GM12878 (cell line): ENCODE data around the gene GMIP. TPM values are rescaled to one million over a fixed set of nuclear protein-coding genes. Genes with fewer than 3 reads are reported as not detected.

Experiments used
- BACH1 ChIP-seq: fragments of 450-650 bp; IDR thresholded peaks from 2 replicates; pipeline ENCODE4 v1.6.1; 2017; ENCODE audit warnings: mild to moderate bottlenecking, borderline replicate concordance
- BHLHE40 ChIP-seq, 2 experiments: fragments of 450-650 bp in 1 of 2; IDR thresholded peaks; 2 replicates each; pipeline ENCODE4 v1.6.1; 2011 to 2017; ENCODE audit warnings: low read depth in 2 of 2, borderline replicate concordance in 1 of 2, improper control_type of control experiment in 1 of 2, low read length in 1 of 2, mild to moderate bottlenecking in 1 of 2
- BMI1 ChIP-seq: fragments of 450-650 bp; IDR thresholded peaks from 2 replicates; pipeline ENCODE4 v1.6.1; 2016; ENCODE audit warnings: mild to moderate bottlenecking, moderate library complexity, borderline replicate concordance
- CBX5 ChIP-seq: sonication (generic); IDR thresholded peaks from 2 replicates; pipeline ENCODE4 v1.6.1; 2016; ENCODE audit warnings: low read depth, moderate library complexity, mild to moderate bottlenecking, inconsistent platforms
- CHD1 ChIP-seq: IDR thresholded peaks from 2 replicates; pipeline ENCODE4 v1.6.1; 2012; ENCODE audit warnings: low read depth, low read length, improper control_type of control experiment
- CHD2 ChIP-seq: IDR thresholded peaks from 2 replicates; pipeline ENCODE4 v1.6.1; 2011; ENCODE audit warnings: low read depth, low read length, improper control_type of control experiment, borderline replicate concordance
- E2F4 ChIP-seq: IDR thresholded peaks from 2 replicates; pipeline ENCODE4 v1.6.1; 2012; ENCODE audit warnings: low read depth, low read length, improper control_type of control experiment
- IKZF1 ChIP-seq: fragments of 450-650 bp; conservative IDR thresholded peaks from 2 replicates; pipeline ENCODE4 v1.6.1; 2017; ENCODE audit warnings: antibody characterized with exemption, mild to moderate bottlenecking
- IKZF2 ChIP-seq, 2 experiments: fragments of 450-650 bp; IDR thresholded peaks; 2 replicates each; pipeline ENCODE4 v1.6.1; 2017; ENCODE audit warnings: mild to moderate bottlenecking in 2 of 2, moderate library complexity in 2 of 2
- LARP7 ChIP-seq: fragments of 450-650 bp; IDR thresholded peaks from 2 replicates; pipeline ENCODE4 v1.6.1; 2017; ENCODE audit warnings: mild to moderate bottlenecking
- MYB ChIP-seq: fragments of 150-350 bp; IDR thresholded peaks from 2 replicates; pipeline ENCODE4 v1.6.1; 2014; ENCODE audit warnings: mild to moderate bottlenecking, low read depth, low read length, borderline replicate concordance
- PKNOX1 ChIP-seq: fragments of 450-650 bp; IDR thresholded peaks from 2 replicates; pipeline ENCODE4 v1.6.1; 2016; ENCODE audit warnings: mild to moderate bottlenecking
- POLR2A ChIP-seq: IDR thresholded peaks from 2 replicates; pipeline ENCODE4 v1.6.1; 2011; ENCODE audit warnings: low read depth, mild to moderate bottlenecking, low read length
- POLR2AphosphoS2 ChIP-seq: IDR thresholded peaks from 2 replicates; pipeline ENCODE4 v1.6.1; 2011; ENCODE audit warnings: low read depth, mild to moderate bottlenecking, low read length, improper control_type of control experiment, moderate library complexity
- RUNX3 ChIP-seq: IDR thresholded peaks from 2 replicates; pipeline ENCODE4 v1.6.1; 2012; ENCODE audit warnings: low read length, inconsistent platforms
- SIN3A ChIP-seq: IDR thresholded peaks from 2 replicates; pipeline ENCODE4 v1.6.1; 2012; ENCODE audit warnings: low read depth, low read length, improper control_type of control experiment
- SMAD1 ChIP-seq: fragments of 450-650 bp; IDR thresholded peaks from 2 replicates; pipeline ENCODE4 v1.6.1; 2018; ENCODE audit warnings: mild to moderate bottlenecking, low read depth; ENCODE audit not compliant: partially characterized antibody
- SRF ChIP-seq, 2 experiments: IDR thresholded peaks; 2 replicates each; pipeline ENCODE4 v1.6.1; 2011; ENCODE audit warnings: low read depth in 2 of 2, low read length in 2 of 2, mild to moderate bottlenecking in 1 of 2, moderate library complexity in 1 of 2
- ZNF217 ChIP-seq: fragments of 450-650 bp; IDR thresholded peaks from 2 replicates; pipeline ENCODE4 v1.6.1; 2017; ENCODE audit warnings: antibody characterized with exemption, mild to moderate bottlenecking
- ZNF24 ChIP-seq: fragments of 450-650 bp; IDR thresholded peaks from 2 replicates; pipeline ENCODE4 v1.6.1; 2017; ENCODE audit warnings: antibody characterized with exemption, mild to moderate bottlenecking
- ZSCAN29 ChIP-seq: fragments of 450-650 bp; IDR thresholded peaks from 2 replicates; pipeline ENCODE4 v1.6.1; 2017; ENCODE audit warnings: mild to moderate bottlenecking, moderate library complexity
- polyA plus RNA-seq, 11 experiments: library from polyadenylated mRNA; depleted of rRNA in 4 of 11; unstranded in 6 of 11; stranded (reverse) in 5 of 11; fragments of >200 nt; fragmentation: Nextera tagmentation in 4 of 11; fragmentation: Illumina TruSeq in 1 of 11; extraction: Ambion mirVana in 4 of 11; extraction: Trizol in 1 of 11; gene quantifications; 1 replicate in 1 of 11; 2 replicates in 10 of 11; pipeline versions ENCODE4 v1.2.1 to v1.2.3, GENCODE V29; 2011 to 2016; ENCODE audit warnings: inconsistent platforms in 2 of 11, missing spikeins in 2 of 11, low read depth in 1 of 11
- total RNA-seq, 4 experiments: library from RNA; depleted of rRNA in 3 of 4; stranded (reverse); fragments of >200 nt in 3 of 4; fragmentation: Illumina TruSeq in 1 of 4; extraction: Trizol in 1 of 4; gene quantifications; 2 replicates each; pipeline versions ENCODE4 v1.2.1 to v1.2.3, GENCODE V29; 2013 to 2021
- TF ChIP-seq, protein P1 (sequence below): fragments of 450-650 bp; IDR thresholded peaks from 2 replicates; pipeline ENCODE4 v1.6.1; 2014; ENCODE audit warnings: mild to moderate bottlenecking
- TF ChIP-seq, protein P2 (sequence below): fragments of 450-650 bp; IDR thresholded peaks from 2 replicates; pipeline ENCODE4 v1.6.1; 2017; ENCODE audit warnings: borderline replicate concordance
- TF ChIP-seq, protein P3 (sequence below): IDR thresholded peaks from 2 replicates; pipeline ENCODE4 v1.6.1; 2011; ENCODE audit warnings: low read depth, mild to moderate bottlenecking, low read length, moderate library complexity, borderline replicate concordance; ENCODE audit errors: extremely low read depth

The GMIP gene
- total and polyA plus RNA-seq, 10 of the 15 experiments (the other 5 are each of a cell fraction or from before 2014, with no cell fraction given), result 1.5 to 63.5 (median 22.3) TPM

DNA sequence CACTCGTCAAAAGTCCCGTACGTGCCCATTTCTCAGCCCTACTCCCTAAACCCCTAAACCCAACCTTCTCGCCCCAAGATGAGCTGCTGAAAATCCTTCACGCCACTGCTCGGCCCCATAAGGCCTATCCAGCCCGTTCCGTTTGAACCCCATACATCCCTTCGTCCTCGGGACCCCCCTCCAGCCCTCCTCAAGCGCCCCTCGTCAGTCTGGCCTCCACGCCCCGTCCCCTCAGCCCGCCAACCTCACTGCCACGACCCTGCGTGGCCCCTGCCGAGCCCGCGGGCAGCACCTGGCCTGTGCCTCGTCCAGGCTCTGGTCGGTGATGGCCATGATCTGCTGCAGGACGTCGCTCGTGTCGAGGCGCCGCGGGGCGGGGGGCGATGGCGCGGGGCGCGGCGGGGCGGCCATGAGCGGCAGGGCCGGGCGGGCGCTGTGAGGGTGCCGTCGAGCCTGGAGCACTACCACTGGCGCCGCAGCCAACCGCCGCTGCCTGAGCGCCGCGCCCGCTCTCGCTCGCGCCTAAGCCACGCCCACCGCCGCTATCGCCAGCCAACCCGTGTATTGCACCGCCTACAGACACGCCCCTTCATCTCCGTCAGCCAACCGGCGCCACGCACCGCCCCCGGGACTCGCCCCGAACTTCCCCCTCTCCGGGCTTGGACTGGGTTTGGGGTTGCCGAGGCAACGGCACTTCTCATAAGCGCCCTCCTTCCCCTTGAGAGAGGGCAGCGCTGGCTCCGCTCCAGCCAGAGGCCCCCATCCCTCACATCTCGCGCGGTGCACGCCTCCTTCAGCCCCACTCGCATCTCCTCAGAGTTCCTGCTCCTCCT, 25.0 kb downstream of the GMIP start, which contains the start of gene PBX4 (continued):
- no peak for TF ChIP-seq CHD1
- no peak for TF ChIP-seq SRF (IDR thresholded peaks at IDR 0.05; ENCODE audit: low read depth in 2 of 2, low read length in 2 of 2)
- TF ChIP-seq POLR2A, result peak; percentile 81
- no peak for TF ChIP-seq IKZF2 (IDR thresholded peaks at IDR 0.05)
- TF ChIP-seq, protein P1, sequence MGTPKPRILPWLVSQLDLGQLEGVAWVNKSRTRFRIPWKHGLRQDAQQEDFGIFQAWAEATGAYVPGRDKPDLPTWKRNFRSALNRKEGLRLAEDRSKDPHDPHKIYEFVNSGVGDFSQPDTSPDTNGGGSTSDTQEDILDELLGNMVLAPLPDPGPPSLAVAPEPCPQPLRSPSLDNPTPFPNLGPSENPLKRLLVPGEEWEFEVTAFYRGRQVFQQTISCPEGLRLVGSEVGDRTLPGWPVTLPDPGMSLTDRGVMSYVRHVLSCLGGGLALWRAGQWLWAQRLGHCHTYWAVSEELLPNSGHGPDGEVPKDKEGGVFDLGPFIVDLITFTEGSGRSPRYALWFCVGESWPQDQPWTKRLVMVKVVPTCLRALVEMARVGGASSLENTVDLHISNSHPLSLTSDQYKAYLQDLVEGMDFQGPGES, result peak; percentile 57; the same call in 1 of the 2 replicates
- TF ChIP-seq MYB, result no peak
- TF ChIP-seq, protein P2, sequence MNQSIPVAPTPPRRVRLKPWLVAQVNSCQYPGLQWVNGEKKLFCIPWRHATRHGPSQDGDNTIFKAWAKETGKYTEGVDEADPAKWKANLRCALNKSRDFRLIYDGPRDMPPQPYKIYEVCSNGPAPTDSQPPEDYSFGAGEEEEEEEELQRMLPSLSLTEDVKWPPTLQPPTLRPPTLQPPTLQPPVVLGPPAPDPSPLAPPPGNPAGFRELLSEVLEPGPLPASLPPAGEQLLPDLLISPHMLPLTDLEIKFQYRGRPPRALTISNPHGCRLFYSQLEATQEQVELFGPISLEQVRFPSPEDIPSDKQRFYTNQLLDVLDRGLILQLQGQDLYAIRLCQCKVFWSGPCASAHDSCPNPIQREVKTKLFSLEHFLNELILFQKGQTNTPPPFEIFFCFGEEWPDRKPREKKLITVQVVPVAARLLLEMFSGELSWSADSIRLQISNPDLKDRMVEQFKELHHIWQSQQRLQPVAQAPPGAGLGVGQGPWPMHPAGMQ, result no peak
- TF ChIP-seq LARP7, result peak; percentile 51; the same call in 1 of the 2 replicates
- peak; percentile 60; the same call in 1 of the 2 replicates for TF ChIP-seq SIN3A
- TF ChIP-seq BHLHE40 (IDR thresholded peaks at IDR 0.05; ENCODE audit: borderline replicate concordance in 1 of 2, low read depth in 2 of 2, low read length in 1 of 2), result peak in 1 of 2 experiments; percentile 40; a peak in 2 of 4 replicates
- peak; percentile 27; the same call in 1 of the 2 replicates for TF ChIP-seq CHD2
- TF ChIP-seq POLR2AphosphoS2, result peak; percentile 47; the same call in 1 of the 2 replicates
- 0 out of 2 replicates have a peak, but pooled peaks have one; percentile 1 for TF ChIP-seq RUNX3
- TF ChIP-seq ZSCAN29, result no peak
- peak; percentile 34; the same call in 1 of the 2 replicates for TF ChIP-seq PKNOX1
- TF ChIP-seq ZNF217, result 0 out of 2 replicates have a peak, but pooled peaks have one; percentile 26
- TF ChIP-seq E2F4, result peak; percentile 51; the same call in 1 of the 2 replicates
- TF ChIP-seq BMI1, result peak; percentile 94
- TF ChIP-seq BACH1, result peak; percentile 73
- TF ChIP-seq ZNF24, result no peak
- TF ChIP-seq, protein P3, sequence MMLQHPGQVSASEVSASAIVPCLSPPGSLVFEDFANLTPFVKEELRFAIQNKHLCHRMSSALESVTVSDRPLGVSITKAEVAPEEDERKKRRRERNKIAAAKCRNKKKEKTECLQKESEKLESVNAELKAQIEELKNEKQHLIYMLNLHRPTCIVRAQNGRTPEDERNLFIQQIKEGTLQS, result no peak
- TF ChIP-seq IKZF1, result peak; percentile 90
- no peak for TF ChIP-seq SMAD1
- no peak for TF ChIP-seq CBX5
